Type B pancreatic cell (in vitro differentiated cells): Measurements from ENCODE around the gene RAD51B. TPM values are rescaled to one million over a fixed set of nuclear protein-coding genes. Genes with fewer than 3 reads are reported as not detected.

ENCODE experiments used
- DNase-seq: peaks from one replicate; pipeline ENCODE4 v3.0.0; 2021; ENCODE audit warnings: mixed read lengths; ENCODE audit not compliant: unreplicated experiment; ENCODE audit errors: extremely low spot score
- H3K27ac Mint-ChIP-seq: 2 replicates; pipeline ENCODE4 v1.8.0; 2021; ENCODE audit warnings: mild to moderate bottlenecking, mixed read lengths
- H3K27me3 Mint-ChIP-seq: 2 replicates; pipeline ENCODE4 v1.8.0; 2021; ENCODE audit warnings: mixed read lengths
- H3K36me3 Mint-ChIP-seq: 2 replicates; pipeline ENCODE4 v1.8.0; 2021; ENCODE audit warnings: mixed read lengths
- H3K4me1 Mint-ChIP-seq: one replicate; pipeline ENCODE4 v1.8.0; 2021; ENCODE audit warnings: mixed read lengths; ENCODE audit not compliant: unreplicated experiment
- H3K4me3 Mint-ChIP-seq: 2 replicates; pipeline ENCODE4 v1.8.0; 2021; ENCODE audit warnings: mild to moderate bottlenecking, mixed read lengths
- H3K9me3 Mint-ChIP-seq: 2 replicates; pipeline ENCODE4 v1.8.0; 2021; ENCODE audit warnings: mixed read lengths
- total RNA-seq: library from RNA; stranded (reverse); gene quantifications from 2 replicates; pipeline ENCODE4 v1.2.1, GENCODE V29; 2021; ENCODE audit warnings: low replicate concordance
- TF ChIP-seq, protein P1 (sequence below): fragments of 200-600 bp; sonication (generic); conservative IDR thresholded peaks from 2 replicates; pipeline ENCODE4 v1.5.0; 2021; ENCODE audit warnings: antibody characterized with exemption, mild to moderate bottlenecking

RAD51B gene
- total RNA-seq, 1 donor from 2014 or later: 27.3 TPM

DNA sequence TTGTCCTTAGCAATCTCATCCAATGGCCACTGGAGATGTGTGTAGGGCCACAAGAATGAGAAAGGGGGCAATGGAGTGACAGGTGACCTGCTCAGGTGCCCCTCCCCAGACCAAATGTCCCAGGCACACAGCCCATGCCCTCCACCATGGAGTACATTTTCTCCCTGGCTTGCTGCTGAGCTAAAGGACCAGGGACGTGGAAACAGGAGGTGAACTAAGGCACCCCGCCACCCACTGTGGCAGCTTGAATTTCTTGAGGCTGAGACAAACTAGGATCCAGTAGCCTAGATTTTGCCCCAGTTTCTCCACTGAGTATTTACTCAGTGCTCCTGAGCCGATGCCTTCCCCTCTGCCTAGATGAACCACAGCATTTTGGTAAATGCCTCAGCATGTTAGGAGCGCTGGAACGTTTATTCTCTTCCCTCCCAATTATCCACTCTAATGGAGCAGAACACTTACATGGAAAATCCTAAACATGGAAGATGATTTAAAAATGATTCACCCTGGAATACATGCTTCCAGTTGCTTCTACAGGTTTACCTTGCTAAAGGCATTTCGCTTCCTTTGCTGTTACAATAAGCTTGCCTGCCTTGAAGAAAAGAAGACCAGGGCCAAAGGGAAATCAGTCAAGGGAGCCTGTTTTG is 775.3 kb downstream of the RAD51B start:
- Mint-ChIP-seq H3K27ac (peak overlapping the region; percentile 87), H3K27me3 (no peaks in the 10 kb centered on the region), H3K4me1 (peaks cover 71% of the 10 kb centered on the region), H3K4me3 (no peak overlapping the region), H3K9me3 (peaks cover 1% of the 10 kb centered on the region), H3K36me3 (peaks cover 14% of the 10 kb centered on the region)
- TF ChIP-seq, protein P1, sequence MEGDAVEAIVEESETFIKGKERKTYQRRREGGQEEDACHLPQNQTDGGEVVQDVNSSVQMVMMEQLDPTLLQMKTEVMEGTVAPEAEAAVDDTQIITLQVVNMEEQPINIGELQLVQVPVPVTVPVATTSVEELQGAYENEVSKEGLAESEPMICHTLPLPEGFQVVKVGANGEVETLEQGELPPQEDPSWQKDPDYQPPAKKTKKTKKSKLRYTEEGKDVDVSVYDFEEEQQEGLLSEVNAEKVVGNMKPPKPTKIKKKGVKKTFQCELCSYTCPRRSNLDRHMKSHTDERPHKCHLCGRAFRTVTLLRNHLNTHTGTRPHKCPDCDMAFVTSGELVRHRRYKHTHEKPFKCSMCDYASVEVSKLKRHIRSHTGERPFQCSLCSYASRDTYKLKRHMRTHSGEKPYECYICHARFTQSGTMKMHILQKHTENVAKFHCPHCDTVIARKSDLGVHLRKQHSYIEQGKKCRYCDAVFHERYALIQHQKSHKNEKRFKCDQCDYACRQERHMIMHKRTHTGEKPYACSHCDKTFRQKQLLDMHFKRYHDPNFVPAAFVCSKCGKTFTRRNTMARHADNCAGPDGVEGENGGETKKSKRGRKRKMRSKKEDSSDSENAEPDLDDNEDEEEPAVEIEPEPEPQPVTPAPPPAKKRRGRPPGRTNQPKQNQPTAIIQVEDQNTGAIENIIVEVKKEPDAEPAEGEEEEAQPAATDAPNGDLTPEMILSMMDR: no peak
- no peak for DNase-seq

DNA sequence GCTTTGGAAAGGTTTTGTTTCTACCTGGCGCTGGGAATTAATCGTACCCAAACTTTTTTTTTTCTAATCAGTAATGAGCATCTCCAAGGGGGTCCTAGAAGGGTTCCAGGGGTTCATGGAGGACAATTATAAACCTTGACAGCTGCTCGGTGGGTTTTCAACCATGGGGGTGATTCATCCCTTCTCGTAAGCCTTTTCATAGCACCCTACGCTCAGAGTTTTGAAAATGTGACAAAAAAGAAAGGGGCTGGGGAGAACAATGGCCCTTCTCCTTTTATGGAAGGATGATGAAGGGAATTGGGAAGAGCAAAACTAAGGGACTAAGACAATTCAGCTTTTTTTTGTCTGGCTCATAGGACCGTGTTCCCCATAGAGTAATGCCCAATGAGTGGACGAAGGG is 776.6 kb downstream of the RAD51B start:
- no peaks in the 10 kb centered on the region for H3K27me3 Mint-ChIP-seq
- H3K9me3 Mint-ChIP-seq: no peaks in the 10 kb centered on the region
- no peak for DNase-seq
- peak overlapping the region; percentile 18 for H3K27ac Mint-ChIP-seq
- TF ChIP-seq, protein P1: peak; percentile 21
- peaks cover 12% of the 10 kb centered on the region for H3K36me3 Mint-ChIP-seq
- H3K4me3 Mint-ChIP-seq: no peak overlapping the region
- H3K4me1 Mint-ChIP-seq: peaks cover 63% of the 10 kb centered on the region

DNA sequence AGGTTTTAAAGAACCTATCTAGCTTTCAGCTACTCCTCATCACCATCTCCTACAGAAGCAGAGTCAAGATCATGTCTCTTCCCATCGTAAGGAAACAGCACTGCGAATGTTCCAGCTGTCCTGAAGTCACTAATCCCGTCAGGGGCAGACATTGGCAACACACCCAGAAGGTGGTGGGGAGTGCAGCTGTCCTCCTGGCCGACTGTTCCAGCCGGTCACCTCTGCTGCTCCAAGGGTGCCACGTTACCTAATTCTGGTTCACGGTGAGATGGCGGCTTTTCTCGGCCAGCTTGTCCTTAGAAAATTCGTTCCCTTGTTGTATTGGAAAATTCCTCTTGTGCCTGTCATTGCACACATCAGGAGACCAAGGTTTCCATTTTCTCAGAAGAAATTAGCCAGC is 777.1 kb downstream of the RAD51B start:
- peaks cover 12% of the 10 kb centered on the region for H3K36me3 Mint-ChIP-seq
- no peaks in the 10 kb centered on the region for H3K27me3 Mint-ChIP-seq
- peaks cover 66% of the 10 kb centered on the region for H3K4me1 Mint-ChIP-seq
- no peak overlapping the region for H3K4me3 Mint-ChIP-seq
- H3K27ac Mint-ChIP-seq: no peak overlapping the region
- H3K9me3 Mint-ChIP-seq: no peaks in the 10 kb centered on the region
- TF ChIP-seq, protein P1: no peak
- no peak for DNase-seq

DNA sequence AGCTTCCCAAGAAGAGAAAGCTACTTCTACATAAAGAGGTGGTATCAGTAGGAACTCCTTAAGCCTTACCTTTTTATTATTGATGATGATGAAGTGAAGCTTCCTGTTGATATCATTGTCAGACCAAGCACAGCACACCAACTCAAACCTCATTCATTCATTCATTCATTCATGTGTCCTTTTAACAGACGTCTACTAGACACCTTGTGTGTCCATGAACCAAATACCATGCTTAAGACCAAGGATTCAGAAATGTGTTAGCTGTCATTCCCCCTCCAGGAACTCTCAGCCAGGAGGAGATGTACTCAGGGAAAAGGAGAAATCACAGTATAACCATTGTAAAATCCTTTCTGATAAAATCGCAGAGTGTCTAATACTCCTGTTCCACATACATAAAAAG is 778.5 kb downstream of the RAD51B start:
- Mint-ChIP-seq H3K4me1 (peaks cover 67% of the 10 kb centered on the region), H3K27ac (peak overlapping the region; percentile 88), H3K27me3 (no peaks in the 10 kb centered on the region), H3K36me3 (peaks cover 9% of the 10 kb centered on the region), H3K4me3 (peak overlapping the region; percentile 23), H3K9me3 (no peaks in the 10 kb centered on the region)
- no peak for DNase-seq
- TF ChIP-seq, protein P1: no peak

DNA sequence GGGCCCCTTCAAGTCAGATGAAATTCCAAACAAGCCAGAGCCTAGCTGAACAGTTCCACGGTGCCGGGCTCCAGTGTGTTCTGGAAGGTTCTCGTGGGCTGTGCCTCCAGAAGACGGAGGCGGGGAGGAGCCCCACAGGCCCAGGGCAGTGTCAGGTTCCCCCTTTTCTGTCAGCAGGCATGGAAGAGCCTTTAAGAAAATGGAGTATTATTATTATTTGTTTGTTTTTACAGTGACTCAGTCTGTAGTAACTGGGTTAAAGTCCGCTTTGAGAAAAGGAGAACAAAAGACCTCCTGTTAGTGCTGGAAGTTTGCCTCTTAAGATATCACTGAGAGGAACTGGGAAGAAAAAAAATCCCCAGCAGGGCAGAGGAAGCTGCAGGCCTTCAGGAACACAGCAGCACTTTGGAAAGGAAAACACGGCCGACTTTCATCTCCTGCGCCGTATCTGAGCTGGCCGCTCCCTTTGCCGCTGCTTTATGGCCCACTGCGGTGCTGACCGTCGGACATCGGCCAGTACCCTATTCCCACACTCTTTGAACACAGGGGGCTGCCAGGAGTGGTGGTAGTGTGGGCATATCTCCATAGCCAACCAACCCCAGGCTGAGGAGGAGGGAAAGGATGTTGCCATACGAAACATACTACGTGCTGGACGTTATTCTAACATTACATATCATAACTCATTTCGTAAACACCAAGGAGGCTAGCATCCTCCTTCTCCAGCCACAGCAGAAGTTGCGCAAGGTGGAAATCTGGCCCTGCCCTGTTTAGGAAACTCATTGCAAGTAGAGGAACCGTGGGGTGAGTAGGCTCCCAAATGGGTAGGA is 779.3 kb downstream of the RAD51B start:
- Mint-ChIP-seq H3K36me3 (peaks cover 9% of the 10 kb centered on the region), H3K9me3 (no peaks in the 10 kb centered on the region), H3K27ac (peak overlapping the region; percentile 88), H3K4me3 (peak overlapping the region; percentile 23), H3K27me3 (no peaks in the 10 kb centered on the region), H3K4me1 (peaks cover 67% of the 10 kb centered on the region)
- no peak for DNase-seq
- TF ChIP-seq, protein P1: no peak
